Measurements from ENCODE around the gene MFSD12.

The MFSD12 gene

DNA sequence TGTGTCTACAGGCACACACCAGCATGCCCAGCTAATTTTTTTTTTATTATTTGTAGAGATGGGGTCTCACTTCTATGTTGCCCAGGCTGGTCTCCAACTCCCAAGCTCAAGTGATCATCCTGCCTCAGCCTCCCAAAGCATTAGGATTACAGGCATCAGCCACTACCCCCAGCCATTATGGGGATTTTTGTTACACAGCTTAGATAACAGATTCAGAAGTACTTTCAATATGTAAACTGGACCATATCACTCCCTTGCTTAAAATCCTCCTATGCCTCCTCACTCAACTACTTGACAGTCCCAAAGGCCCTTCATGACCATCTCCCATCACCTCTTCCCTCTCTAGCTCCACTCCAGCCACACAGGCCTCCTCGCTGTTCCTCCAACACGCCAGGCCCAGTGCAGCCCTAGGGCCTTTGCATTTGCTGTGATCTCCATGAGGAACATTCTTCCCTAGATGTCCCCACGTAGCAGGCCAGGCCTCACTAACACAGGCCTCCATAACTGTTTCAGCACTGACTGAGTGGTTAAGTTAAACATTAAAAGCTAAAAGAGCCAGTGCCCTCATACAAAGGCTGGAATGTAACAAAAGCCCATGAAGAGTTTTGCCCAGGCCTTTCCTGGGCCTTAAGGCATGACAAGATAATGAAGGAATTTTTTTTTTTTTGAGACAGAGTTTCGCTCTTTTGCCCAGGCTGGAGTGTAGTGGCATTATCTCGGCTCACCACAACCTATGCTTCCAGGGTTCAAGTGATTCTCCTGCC lies 59.4 kb downstream of the MFSD12 start:
- Histone ChIP-seq H3K4me1 (ENCODE audit: insufficient read depth, low read length, poor library complexity, severe bottlenecking) (peaks cover 11% of the 10 kb centered on the region), H3F3A (ENCODE audit: low read depth) (no peaks in the 10 kb centered on the region), H3K9me3 (ENCODE audit: insufficient read depth, low read depth, low read length) (no peaks in the 10 kb centered on the region), H3K36me3 (ENCODE audit: insufficient read depth, low read length) (peaks cover 5% of the 10 kb centered on the region; the same call in 1 of the 2 replicates), H3K4me3 (ENCODE audit: low read length, poor library complexity, severe bottlenecking) (no peak overlapping the region), H3K79me2 (ENCODE audit: insufficient read depth, low read length) (peaks cover 21% of the 10 kb centered on the region), H3K27me3 (ENCODE audit: insufficient read depth, low read length, poor library complexity, severe bottlenecking) (no peaks in the 10 kb centered on the region), H4K20me1 (ENCODE audit: insufficient read depth, low read length, poor library complexity, severe bottlenecking) (no peaks in the 10 kb centered on the region), H3K4me2 (ENCODE audit: low read depth, low read length, poor library complexity, severe bottlenecking) (no peak overlapping the region), H3K9me2 (replicated peaks; ENCODE audit: low read depth, low read length) (no peaks in the 10 kb centered on the region), H2AFZ (ENCODE audit: low read length) (no peak overlapping the region), H3K9ac (ENCODE audit: low read depth, low read length, poor library complexity, severe bottlenecking) (no peak overlapping the region)
- no peak for TF ChIP-seq EZH2phosphoT487 (IDR thresholded peaks at IDR 0.05; ENCODE audit: borderline replicate concordance)
- TF ChIP-seq, protein P1, sequence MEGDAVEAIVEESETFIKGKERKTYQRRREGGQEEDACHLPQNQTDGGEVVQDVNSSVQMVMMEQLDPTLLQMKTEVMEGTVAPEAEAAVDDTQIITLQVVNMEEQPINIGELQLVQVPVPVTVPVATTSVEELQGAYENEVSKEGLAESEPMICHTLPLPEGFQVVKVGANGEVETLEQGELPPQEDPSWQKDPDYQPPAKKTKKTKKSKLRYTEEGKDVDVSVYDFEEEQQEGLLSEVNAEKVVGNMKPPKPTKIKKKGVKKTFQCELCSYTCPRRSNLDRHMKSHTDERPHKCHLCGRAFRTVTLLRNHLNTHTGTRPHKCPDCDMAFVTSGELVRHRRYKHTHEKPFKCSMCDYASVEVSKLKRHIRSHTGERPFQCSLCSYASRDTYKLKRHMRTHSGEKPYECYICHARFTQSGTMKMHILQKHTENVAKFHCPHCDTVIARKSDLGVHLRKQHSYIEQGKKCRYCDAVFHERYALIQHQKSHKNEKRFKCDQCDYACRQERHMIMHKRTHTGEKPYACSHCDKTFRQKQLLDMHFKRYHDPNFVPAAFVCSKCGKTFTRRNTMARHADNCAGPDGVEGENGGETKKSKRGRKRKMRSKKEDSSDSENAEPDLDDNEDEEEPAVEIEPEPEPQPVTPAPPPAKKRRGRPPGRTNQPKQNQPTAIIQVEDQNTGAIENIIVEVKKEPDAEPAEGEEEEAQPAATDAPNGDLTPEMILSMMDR (conservative IDR thresholded peaks at IDR 0.05; ENCODE audit: low read length): no peak

DNA sequence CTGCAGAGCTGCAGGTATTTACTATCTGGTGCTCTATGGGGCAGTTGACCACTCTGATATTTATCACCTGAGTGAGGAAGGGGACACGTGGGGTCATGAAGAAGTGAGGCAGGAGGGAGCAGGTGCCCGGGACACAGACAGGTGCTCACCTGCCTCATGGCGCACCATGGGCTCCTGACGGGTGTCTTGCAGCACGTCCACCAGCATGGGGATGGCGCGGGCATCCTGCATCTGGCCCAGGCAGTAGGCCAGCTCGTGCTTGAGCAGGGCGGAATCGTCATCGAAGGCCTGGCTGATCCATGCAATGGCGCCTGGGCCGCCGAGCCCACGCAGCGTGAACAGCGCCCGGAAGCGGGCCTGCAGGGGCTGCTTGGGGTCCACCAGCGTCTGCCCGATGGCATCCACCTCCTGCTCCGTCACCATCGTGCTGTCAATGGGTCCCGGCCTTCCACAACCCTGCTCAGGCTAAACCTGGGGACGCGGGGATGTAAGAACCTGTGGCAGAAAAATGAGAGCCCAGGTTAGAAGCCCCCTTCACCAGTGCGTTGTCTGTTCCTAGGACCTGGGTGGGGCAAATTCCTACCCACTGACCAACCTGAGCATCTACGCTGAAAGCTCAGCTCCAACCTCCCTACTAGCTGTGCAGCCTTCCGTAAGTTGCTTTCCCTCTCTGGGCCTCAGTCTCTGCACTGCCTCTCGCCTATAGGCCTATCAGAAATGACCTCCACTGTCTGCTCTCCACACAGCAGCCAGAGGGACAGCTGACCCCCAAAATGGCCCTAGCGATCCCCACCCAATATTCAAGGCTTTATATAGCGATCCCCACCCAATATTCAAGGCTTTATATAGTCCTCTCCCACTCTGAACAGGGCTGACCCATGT lies 60.8 kb downstream of the MFSD12 start:
- Histone ChIP-seq H3K9me3 (ENCODE audit: insufficient read depth, low read depth, low read length) (no peaks in the 10 kb centered on the region), H3F3A (ENCODE audit: low read depth) (no peaks in the 10 kb centered on the region), H3K36me3 (ENCODE audit: insufficient read depth, low read length) (peaks cover 5% of the 10 kb centered on the region; the same call in 1 of the 2 replicates), H2AFZ (ENCODE audit: low read length) (no peak overlapping the region), H3K9ac (ENCODE audit: low read depth, low read length, poor library complexity, severe bottlenecking) (no peak overlapping the region), H3K9me2 (replicated peaks; ENCODE audit: low read depth, low read length) (no peaks in the 10 kb centered on the region), H3K27me3 (ENCODE audit: insufficient read depth, low read length, poor library complexity, severe bottlenecking) (no peaks in the 10 kb centered on the region), H3K79me2 (ENCODE audit: insufficient read depth, low read length) (peaks cover 21% of the 10 kb centered on the region), H4K20me1 (ENCODE audit: insufficient read depth, low read length, poor library complexity, severe bottlenecking) (no peaks in the 10 kb centered on the region), H3K4me2 (ENCODE audit: low read depth, low read length, poor library complexity, severe bottlenecking) (no peak overlapping the region), H3K4me3 (ENCODE audit: low read length, poor library complexity, severe bottlenecking) (no peak overlapping the region), H3K4me1 (ENCODE audit: insufficient read depth, low read length, poor library complexity, severe bottlenecking) (peaks cover 11% of the 10 kb centered on the region)
- TF ChIP-seq, protein P1 (conservative IDR thresholded peaks at IDR 0.05; ENCODE audit: low read length): no peak
- TF ChIP-seq EZH2phosphoT487 (IDR thresholded peaks at IDR 0.05; ENCODE audit: borderline replicate concordance): no peak

DNA sequence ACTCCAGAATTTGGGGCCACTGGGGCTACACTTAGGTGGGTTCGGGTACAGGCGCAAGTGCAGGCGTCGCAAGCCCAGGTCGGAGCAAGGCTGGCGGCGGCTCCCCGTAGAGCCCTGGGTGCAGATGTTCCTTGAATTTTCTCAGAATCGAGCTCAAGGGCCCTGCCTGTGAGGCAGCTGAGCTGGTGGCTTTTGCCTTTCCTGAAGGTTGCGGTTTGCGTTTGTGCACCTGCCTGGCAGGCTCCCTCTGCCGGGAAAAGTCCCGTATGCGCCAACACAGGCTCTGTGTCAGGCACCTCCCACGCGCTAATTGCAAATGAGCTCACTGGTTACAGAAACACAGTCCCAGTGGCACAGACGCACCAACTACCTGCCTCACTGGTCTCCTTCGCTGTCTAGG lies 62.8 kb downstream of the MFSD12 start:
- no peak overlapping the region for H3K9ac ChIP-seq (ENCODE audit: low read depth, low read length, poor library complexity, severe bottlenecking)
- H3K36me3 ChIP-seq (ENCODE audit: insufficient read depth, low read length): peaks cover 5% of the 10 kb centered on the region; the same call in 1 of the 2 replicates
- TF ChIP-seq EZH2phosphoT487 (IDR thresholded peaks at IDR 0.05; ENCODE audit: borderline replicate concordance): no peak
- TF ChIP-seq, protein P1 (conservative IDR thresholded peaks at IDR 0.05; ENCODE audit: low read length): no peak
- H3K9me2 ChIP-seq (replicated peaks; ENCODE audit: low read depth, low read length): no peaks in the 10 kb centered on the region
- H3K4me1 ChIP-seq (ENCODE audit: insufficient read depth, low read length, poor library complexity, severe bottlenecking): peaks cover 6% of the 10 kb centered on the region
- no peak overlapping the region for H3K4me3 ChIP-seq (ENCODE audit: low read length, poor library complexity, severe bottlenecking)
- H4K20me1 ChIP-seq (ENCODE audit: insufficient read depth, low read length, poor library complexity, severe bottlenecking): no peaks in the 10 kb centered on the region
- no peak overlapping the region for H2AFZ ChIP-seq (ENCODE audit: low read length)
- no peaks in the 10 kb centered on the region for H3K27me3 ChIP-seq (ENCODE audit: insufficient read depth, low read length, poor library complexity, severe bottlenecking)
- no peaks in the 10 kb centered on the region for H3F3A ChIP-seq (ENCODE audit: low read depth)
- no peak overlapping the region for H3K4me2 ChIP-seq (ENCODE audit: low read depth, low read length, poor library complexity, severe bottlenecking)
- peaks cover 13% of the 10 kb centered on the region for H3K79me2 ChIP-seq (ENCODE audit: insufficient read depth, low read length)
- H3K9me3 ChIP-seq (ENCODE audit: insufficient read depth, low read depth, low read length): no peaks in the 10 kb centered on the region

Data from Loucy (cell line).